Measurements from ENCODE around the gene VIM.
"Not testable (repeated sequence)": the region's sequence is repeated elsewhere in the genome, so short reads cannot be mapped to it uniquely, and the experiment has no call there.

VIM gene

GRCh38 chr10:17257466-17258321 is 29.7 kb downstream of the VIM start:
- peak; percentile 74 for DNase-seq

GRCh38 chr10:17262502-17262901 is 34.5 kb downstream of the VIM start:
- DNase-seq: no peak

- DNase-seq: no peak
These were observed 35.5 kb downstream of the VIM start for GRCh38 chr10:17263580-17263979.

GRCh38 chr10:17265468-17265867 is 37.4 kb downstream of the VIM start:
- DNase-seq: no peak

- not testable (repeated sequence) for DNase-seq
These were observed 38.5 kb downstream of the VIM start for GRCh38 chr10:17266549-17266948.

- DNase-seq: no peak
These were observed 44.6 kb downstream of the VIM start for GRCh38 chr10:17272648-17273047.

- no peak for DNase-seq
These were observed 45.4 kb downstream of the VIM start for GRCh38 chr10:17273403-17273802.

GRCh38 chr10:17276756-17277424 is 48.8 kb downstream of the VIM start:
- DNase-seq: no peak

- no peak for DNase-seq
These were observed 50.7 kb downstream of the VIM start for GRCh38 chr10:17278607-17279240.

- no peak for DNase-seq
These were observed 54.3 kb downstream of the VIM start for GRCh38 chr10:17282311-17282710.

GRCh38 chr10:17286562-17287550 is 58.8 kb downstream of the VIM start:
- no peak for DNase-seq
